SK-N-DZ (cell line): ENCODE measurements around the gene PCBP3.
A peak's percentile ranks its signal among the peaks of the same experiment; 100 is the strongest.
"Not testable (repeated sequence)": the region's sequence is repeated elsewhere in the genome, so short reads cannot be mapped to it uniquely, and the experiment has no call there.

ENCODE experiments used
- DNase-seq: peaks from one replicate; pipeline ENCODE4 v3.0.0-alpha.2; 2015; ENCODE audit warnings: low spot score

The PCBP3 gene

DNA sequence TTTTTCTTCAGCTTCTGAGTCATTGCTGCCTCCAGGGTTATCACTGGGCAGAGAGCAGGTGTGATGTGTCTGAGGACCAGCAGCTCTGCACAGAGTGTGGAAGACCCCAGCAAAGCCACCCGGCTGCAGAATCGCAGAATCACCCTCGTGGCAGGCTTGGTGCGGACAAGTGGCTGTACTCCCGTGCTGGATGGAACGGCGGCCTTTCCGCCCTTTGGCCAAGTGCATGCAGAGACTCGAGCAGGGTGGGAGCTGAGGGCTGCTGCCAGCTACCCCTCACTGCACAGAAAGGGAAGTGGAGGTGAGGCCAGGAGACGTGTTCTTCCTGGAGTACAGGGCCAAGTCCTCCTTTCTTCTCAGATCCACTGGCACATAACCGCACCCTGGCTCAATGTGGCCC is 162.5 kb downstream of the PCBP3 start:
- no peak for DNase-seq

GRCh38 chr21:45808663-45809062 is 165.1 kb downstream of the PCBP3 start:
- DNase-seq = not testable (repeated sequence)

DNA sequence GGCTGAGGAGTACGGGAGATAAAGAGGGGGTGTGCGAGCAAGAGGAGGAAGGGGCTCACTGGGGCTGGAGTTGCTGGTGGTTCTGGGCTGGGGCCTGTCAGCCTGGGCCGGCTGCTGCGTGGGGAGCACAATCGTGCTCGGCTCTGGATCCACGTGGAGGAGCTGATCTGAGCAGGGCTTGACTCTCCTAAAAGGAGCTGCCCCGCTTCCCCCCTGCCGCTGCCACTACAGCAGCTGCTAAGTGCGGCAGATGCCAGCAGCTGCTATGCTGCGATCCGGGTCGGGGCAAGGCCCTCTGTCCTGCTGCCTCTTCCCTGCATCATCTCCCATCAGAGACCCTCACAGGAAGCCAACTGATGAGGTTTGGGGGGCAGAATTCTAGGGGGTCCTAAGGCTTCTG is 165.9 kb downstream of the PCBP3 start:
- no peak for DNase-seq

DNA sequence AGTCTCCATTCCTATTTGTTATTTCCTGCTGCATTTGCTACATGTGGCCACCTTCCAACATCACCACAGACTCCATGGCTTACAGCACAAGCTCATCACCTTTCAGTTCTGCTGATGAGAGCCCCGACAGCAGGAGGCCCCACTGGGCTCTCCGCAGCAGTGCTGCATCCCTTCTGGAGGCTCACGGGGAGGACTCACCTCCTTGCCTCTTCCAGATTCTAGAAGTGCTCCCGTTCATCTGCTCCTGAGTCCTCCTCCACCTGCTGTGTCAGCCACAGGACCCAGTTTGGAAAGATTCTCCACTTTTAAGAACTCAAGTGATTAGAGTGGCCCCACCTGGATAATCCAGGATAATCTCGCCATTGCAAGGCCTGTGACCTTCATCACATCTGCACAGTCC is 167.6 kb downstream of the PCBP3 start:
- DNase-seq = no peak

- DNase-seq = not testable (repeated sequence)
Observed at GRCh38 chr21:45814210-45814940, 170.8 kb downstream of the PCBP3 start.

GRCh38 chr21:45815781-45816180 is 172.3 kb downstream of the PCBP3 start:
- DNase-seq = not testable (repeated sequence)

- DNase-seq = no peak
Observed at GRCh38 chr21:45816794-45817193, 173.3 kb downstream of the PCBP3 start.

DNA sequence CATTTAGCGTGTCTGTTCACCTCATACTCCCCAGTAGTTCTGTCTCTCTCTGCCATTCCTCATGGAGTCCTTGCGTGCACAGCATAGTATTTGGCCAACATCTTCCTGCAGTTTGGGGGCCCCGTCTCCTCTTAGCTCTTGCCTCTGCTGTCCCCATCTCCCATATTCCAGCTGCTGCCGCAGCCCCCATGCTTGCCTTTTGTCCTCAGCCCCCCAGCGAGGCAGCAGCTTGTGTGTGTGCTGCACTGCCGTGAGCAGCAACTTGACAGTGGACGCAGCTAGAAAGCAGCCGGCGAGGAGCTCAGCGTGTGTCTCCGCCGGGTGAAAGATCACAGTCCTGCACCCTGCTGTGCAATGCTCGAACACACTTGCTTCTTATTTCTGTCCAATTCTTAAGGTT is 173.8 kb downstream of the PCBP3 start:
- no peak for DNase-seq

- no peak for DNase-seq
Observed at GRCh38 chr21:45818276-45818903, 174.9 kb downstream of the PCBP3 start.

GRCh38 chr21:45818904-45819285 is 175.4 kb downstream of the PCBP3 start:
- no peak for DNase-seq

- DNase-seq = no peak
Observed at GRCh38 chr21:45819478-45820170, 176.1 kb downstream of the PCBP3 start.

- DNase-seq = peak; percentile 90
Observed at GRCh38 chr21:45820171-45821091, 176.9 kb downstream of the PCBP3 start.

- no peak for DNase-seq
Observed at GRCh38 chr21:45821315-45821962, 177.9 kb downstream of the PCBP3 start.

DNA sequence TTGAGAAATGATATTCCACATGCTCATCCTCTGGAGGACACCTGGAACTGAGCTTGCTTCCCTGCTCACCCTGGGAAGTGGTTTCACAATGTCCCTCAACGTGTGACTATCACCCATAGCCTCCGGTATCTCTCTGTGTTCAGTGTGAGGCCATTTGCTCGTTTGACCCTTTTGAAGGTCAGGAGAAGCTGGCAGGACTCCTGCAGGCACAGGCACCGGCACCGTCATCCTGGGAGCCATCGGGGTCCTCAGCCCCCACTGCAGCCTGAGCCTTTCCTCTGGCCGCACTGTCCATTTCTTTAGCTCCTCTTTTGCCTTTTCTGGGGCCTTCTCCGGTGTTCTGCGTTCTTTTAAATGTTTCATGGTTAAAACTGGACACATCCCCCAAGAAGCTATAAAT is 178.5 kb downstream of the PCBP3 start:
- DNase-seq = no peak

GRCh38 chr21:45822429-45823099 is 179.0 kb downstream of the PCBP3 start:
- DNase-seq = no peak

DNA sequence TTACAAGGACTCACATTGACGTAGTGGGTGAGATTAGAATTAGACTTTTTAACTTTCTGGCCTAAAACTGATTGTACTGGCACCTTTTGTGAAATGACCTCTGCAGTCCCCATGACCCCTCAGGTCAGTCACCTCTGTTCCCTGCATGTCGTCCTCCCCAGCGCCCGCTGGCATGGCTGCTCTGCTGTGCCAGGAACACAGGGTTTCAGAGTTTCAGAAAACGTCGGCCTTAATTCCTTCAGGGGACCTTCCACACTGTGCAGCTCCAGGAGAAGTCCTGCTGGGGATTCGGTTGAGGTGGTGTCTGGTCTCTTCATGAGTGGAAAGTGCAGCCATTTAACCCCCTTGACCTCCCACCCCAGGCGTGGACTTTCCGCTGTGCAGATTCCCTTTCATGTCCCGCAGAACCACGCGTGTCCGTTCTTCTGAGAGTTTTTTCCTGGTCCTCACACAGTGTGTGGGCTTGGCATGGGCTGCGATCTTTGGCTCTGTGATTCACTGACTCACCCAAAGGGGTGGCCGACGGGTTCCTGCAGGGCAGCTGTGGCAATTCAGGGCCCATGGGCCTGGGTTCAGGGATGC is 179.7 kb downstream of the PCBP3 start:
- DNase-seq = no peak

DNA sequence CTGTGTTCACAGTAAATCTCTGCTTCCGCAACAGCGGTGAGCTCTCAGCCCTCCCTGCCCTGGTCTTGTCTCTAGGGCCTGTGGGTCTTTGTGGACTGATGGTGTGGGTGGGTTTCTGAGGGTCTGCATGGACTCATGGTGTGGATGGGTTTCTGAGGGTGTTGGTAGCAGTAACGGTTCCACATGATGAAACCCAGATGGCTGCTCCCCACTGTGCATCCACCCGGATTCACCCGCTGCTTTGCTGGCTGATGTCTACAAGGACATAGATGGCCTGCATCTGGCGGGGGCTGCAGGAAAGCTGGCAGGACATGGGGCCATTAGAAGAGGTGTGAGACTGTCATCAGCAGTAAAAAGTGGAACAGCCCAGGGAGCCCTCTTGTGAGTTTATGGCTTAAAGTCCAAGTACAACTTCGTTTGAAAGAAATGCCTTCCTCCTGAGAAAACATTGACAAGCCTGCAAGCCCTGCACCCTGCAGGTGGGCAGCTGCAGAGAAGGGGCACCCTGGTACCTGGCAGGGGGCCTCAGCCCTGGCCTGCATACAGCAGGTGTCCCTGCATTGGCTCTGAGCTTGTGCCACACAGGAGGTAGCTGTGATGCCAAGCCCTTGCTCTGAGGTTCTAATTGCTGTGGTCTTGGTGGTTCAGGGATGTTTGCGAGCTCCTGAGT is 181.2 kb downstream of the PCBP3 start:
- peak; percentile 33 for DNase-seq

GRCh38 chr21:45825219-45825618 is 181.7 kb downstream of the PCBP3 start:
- no peak for DNase-seq

GRCh38 chr21:45826676-45827301 is 183.3 kb downstream of the PCBP3 start:
- DNase-seq = no peak
